B cell (primary cell): Measurements from ENCODE around the gene SEH1L.

Experiments
- EZH2 ChIP-seq: IDR thresholded peaks from 2 replicates; pipeline ENCODE4 v1.6.1; 2012; ENCODE audit warnings: borderline replicate concordance, low read depth, mild to moderate bottlenecking, moderate library complexity, low read length; ENCODE audit not compliant: insufficient read depth, poor library complexity, severe bottlenecking
- TF ChIP-seq, protein P1 (sequence below): fragments of 200-600 bp; IDR thresholded peaks from one replicate; pipeline ENCODE4 v1.8.0; 2022; ENCODE audit warnings: antibody characterized with exemption, mild to moderate bottlenecking

GRCh38 chr18:12996661-12997292 lies 49.0 kb downstream of the SEH1L start:
- TF ChIP-seq, protein P1, sequence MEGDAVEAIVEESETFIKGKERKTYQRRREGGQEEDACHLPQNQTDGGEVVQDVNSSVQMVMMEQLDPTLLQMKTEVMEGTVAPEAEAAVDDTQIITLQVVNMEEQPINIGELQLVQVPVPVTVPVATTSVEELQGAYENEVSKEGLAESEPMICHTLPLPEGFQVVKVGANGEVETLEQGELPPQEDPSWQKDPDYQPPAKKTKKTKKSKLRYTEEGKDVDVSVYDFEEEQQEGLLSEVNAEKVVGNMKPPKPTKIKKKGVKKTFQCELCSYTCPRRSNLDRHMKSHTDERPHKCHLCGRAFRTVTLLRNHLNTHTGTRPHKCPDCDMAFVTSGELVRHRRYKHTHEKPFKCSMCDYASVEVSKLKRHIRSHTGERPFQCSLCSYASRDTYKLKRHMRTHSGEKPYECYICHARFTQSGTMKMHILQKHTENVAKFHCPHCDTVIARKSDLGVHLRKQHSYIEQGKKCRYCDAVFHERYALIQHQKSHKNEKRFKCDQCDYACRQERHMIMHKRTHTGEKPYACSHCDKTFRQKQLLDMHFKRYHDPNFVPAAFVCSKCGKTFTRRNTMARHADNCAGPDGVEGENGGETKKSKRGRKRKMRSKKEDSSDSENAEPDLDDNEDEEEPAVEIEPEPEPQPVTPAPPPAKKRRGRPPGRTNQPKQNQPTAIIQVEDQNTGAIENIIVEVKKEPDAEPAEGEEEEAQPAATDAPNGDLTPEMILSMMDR = no peak
- TF ChIP-seq EZH2 = no peak
